Measurements from ENCODE around the gene ANO1. TPM values are rescaled to one million over a fixed set of nuclear protein-coding genes. Genes with fewer than 3 reads are reported as not detected.

The ANO1 gene
- total and polyA plus RNA-seq, 2 of the 8 experiments (the other 6 are each of a cell fraction or from before 2014, with no cell fraction given): 4.7 to 5.0 TPM

- H4K91ac ChIP-seq (replicated peaks; ENCODE audit: insufficient read length, low read length): no peak overlapping the region
- no peak overlapping the region for H2BK120ac ChIP-seq (replicated peaks; ENCODE audit: low read depth, low read length)
- H3K9me3 ChIP-seq (ENCODE audit: insufficient read depth in 2 of 2, low read depth in 1 of 2, low read length in 1 of 2): no peaks in the 10 kb centered on the region
- H2BK12ac ChIP-seq (ENCODE audit: low read depth, low read length): no peak overlapping the region
- FAIRE-seq (no peak), DNase-seq (ENCODE audit: low read depth in 1 of 2, low spot score in 2 of 2) (no peak)
- no peaks in the 10 kb centered on the region for H3K36me3 ChIP-seq (ENCODE audit: control insufficient read depth in 2 of 4, insufficient read depth in 4 of 4, low read length in 3 of 4)
- TF ChIP-seq RNF2 (IDR thresholded peaks at IDR 0.05; ENCODE audit: borderline replicate concordance, low read depth, low read length, missing control alignments, poor library complexity, severe bottlenecking): no peak
- no peak for TF ChIP-seq RFX5 (IDR thresholded peaks at IDR 0.05; ENCODE audit: borderline replicate concordance, low read depth, low read length)
- TF ChIP-seq HDAC6 (IDR thresholded peaks at IDR 0.05; ENCODE audit: low read depth, low read length): no peak
- no peak for TF ChIP-seq MAX (IDR thresholded peaks at IDR 0.05)
- TF ChIP-seq CTBP2 (IDR thresholded peaks at IDR 0.05; ENCODE audit: borderline replicate concordance, insufficient read depth, insufficient read length, low read length): no peak
- TF ChIP-seq SP2 (IDR thresholded peaks at IDR 0.05; ENCODE audit: low read length): no peak
- TF ChIP-seq JUN (IDR thresholded peaks at IDR 0.05; ENCODE audit: low read depth, low read length): no peak
- CTCF ChIA-PET (ENCODE audit: partially characterized antibody): interaction anchor here (0.5 to 10.5 kb wide), 11 partner anchors 10 to 239 kb away, joined by 3 to 78 read pairs (median 5); no protein-coding TSS in a partner anchor
- H3K27me3 ChIP-seq (replicated peaks in 1 of 4; ENCODE audit: control insufficient read depth in 3 of 4, extremely low read depth in 1 of 4, insufficient read depth in 3 of 4, low read length in 3 of 4): no peaks in the 10 kb centered on the region; a peak in 1 of 7 replicates
- H3K56ac ChIP-seq (replicated peaks; ENCODE audit: insufficient read length, low read depth, low read length): no peak overlapping the region
- no peaks in the 10 kb centered on the region for H3K79me2 ChIP-seq (ENCODE audit: control insufficient read depth in 1 of 2, insufficient read depth in 2 of 2, low read length in 2 of 2)
- no peak overlapping the region for H3K27ac ChIP-seq (ENCODE audit: low read depth, low read length)
- no peak overlapping the region for H2BK5ac ChIP-seq (ENCODE audit: low read depth, low read length)
- no peak overlapping the region for H2BK20ac ChIP-seq (ENCODE audit: low read length)
- no peak overlapping the region for H2AFZ ChIP-seq (ENCODE audit: low read length)
- H2AK5ac ChIP-seq (ENCODE audit: low read depth, low read length): no peak overlapping the region
- no peak overlapping the region for H3K4ac ChIP-seq (replicated peaks; ENCODE audit: insufficient read length, low read depth, low read length)
- peaks cover 0 to 2% (median 0%) of the 10 kb centered on the region in 4 experiments; a peak in 2 of 7 replicates for H3K4me1 ChIP-seq (replicated peaks in 1 of 4; ENCODE audit: control insufficient read depth in 3 of 4, insufficient read depth in 4 of 4, low read length in 3 of 4)
- H3K79me1 ChIP-seq (ENCODE audit: low read depth, low read length): no peaks in the 10 kb centered on the region
- no peaks in the 10 kb centered on the region for H4K20me1 ChIP-seq (replicated peaks in 1 of 2; ENCODE audit: control insufficient read depth in 1 of 2, insufficient read depth in 2 of 2, low read length in 2 of 2)
- no peak overlapping the region for H3K4me3 ChIP-seq (ENCODE audit: extremely low read depth in 1 of 4, insufficient read depth in 2 of 4, low read depth in 3 of 4, low read length in 4 of 4)
- POLR2A ChIA-PET (ENCODE audit: partially characterized antibody): no interaction called here
- H4K8ac ChIP-seq (ENCODE audit: extremely low read depth, insufficient read depth, low read length): no peak overlapping the region; the same call in 1 of the 2 replicates
- no peaks in the 10 kb centered on the region for H3K23me2 ChIP-seq (ENCODE audit: low read depth, low read length)
- no peak overlapping the region for H3K18ac ChIP-seq (ENCODE audit: extremely low read depth, low read length)
- no peak overlapping the region for H3K4me2 ChIP-seq (ENCODE audit: insufficient read depth in 1 of 2, low read depth in 2 of 2, low read length in 2 of 2)
- H3K23ac ChIP-seq (ENCODE audit: insufficient read length): no peak overlapping the region
- H3K9ac ChIP-seq (replicated peaks in 1 of 4; ENCODE audit: extremely low read depth in 1 of 4, low read depth in 3 of 4, low read length in 3 of 4): no peak overlapping the region
- WGBS, 2 experiments (ENCODE audit: extremely low coverage in 1 of 2, insufficient coverage in 1 of 2, insufficient read length in 1 of 2, insufficient replicate concordance in 2 of 2, low coverage in 1 of 2, low lambda C conversion rate in 2 of 2, missing lambda C conversion rate in 1 of 2): 91% methylated on average over 9 of the region's 9 CpGs; no CpG with 5 or more reads in 1 of the 2 experiments
- H4K5ac ChIP-seq (ENCODE audit: insufficient read length, low read depth, low read length): no peak overlapping the region
- no peak overlapping the region for H3K14ac ChIP-seq (ENCODE audit: insufficient read length)
- H2BK15ac ChIP-seq (ENCODE audit: low read length): peak overlapping the region; percentile 10; the same call in 1 of the 2 replicates
Measured at GRCh38 chr11:70167120-70167519, 89.0 kb downstream of the ANO1 start.
